CD14-positive monocyte (primary cell): ENCODE measurements around the gene PIEZO1. TPM values are rescaled to one million over a fixed set of nuclear protein-coding genes. Genes with fewer than 3 reads are reported as not detected.
"Not testable (repeated sequence)": the region's sequence is repeated elsewhere in the genome, so short reads cannot be mapped to it uniquely, and the experiment has no call there.

Experiments used
- DNase-seq, 3 donors: peaks; one replicate each; pipeline ENCODE4 v3.0.0-alpha.2; 2011 to 2022
- H2AFZ ChIP-seq: 2 replicates; pipeline ENCODE4 v1.6.0; 2012; ENCODE audit warnings: mild to moderate bottlenecking, low read depth, low read length, inconsistent platforms; ENCODE audit not compliant: insufficient read depth, poor library complexity, severe bottlenecking
- H3K27ac ChIP-seq, 2 donors: 1 replicate in 1 of 2; 2 replicates in 1 of 2; pipeline ENCODE4 v1.5.1; 2012 to 2013; ENCODE audit warnings: low read length in 2 of 2, control low read depth in 1 of 2, inconsistent platforms in 1 of 2, low read depth in 1 of 2, mild to moderate bottlenecking in 1 of 2
- H3K27me3 ChIP-seq, 2 donors: one replicate each; pipeline versions ENCODE4 v1.6.0 to v1.6.1; 2011 to 2013; ENCODE audit warnings: low read length in 2 of 2; ENCODE audit not compliant: control insufficient read depth in 2 of 2, insufficient read depth in 2 of 2
- H3K36me3 ChIP-seq, 2 donors: replicated peaks in 1 of 2; 1 replicate in 1 of 2; 2 replicates in 1 of 2; pipeline versions ENCODE4 v1.5.1 to v1.6.1; 2012 to 2013; ENCODE audit warnings: low read length in 2 of 2, control low read depth in 1 of 2, inconsistent platforms in 1 of 2, mild to moderate bottlenecking in 1 of 2; ENCODE audit not compliant: insufficient read depth in 2 of 2, control insufficient read depth in 1 of 2
- H3K4me1 ChIP-seq, 2 donors: 1 replicate in 1 of 2; 2 replicates in 1 of 2; pipeline versions ENCODE4 v1.5.1 to v1.6.1; 2012 to 2013; ENCODE audit warnings: low read length in 2 of 2, control low read depth in 1 of 2, inconsistent platforms in 1 of 2, mild to moderate bottlenecking in 1 of 2, moderate library complexity in 1 of 2; ENCODE audit not compliant: insufficient read depth in 2 of 2, control insufficient read depth in 1 of 2
- H3K4me2 ChIP-seq: replicated peaks from 2 replicates; pipeline ENCODE3; 2012; ENCODE audit warnings: low read length, moderate library complexity, mild to moderate bottlenecking; ENCODE audit not compliant: poor library complexity, severe bottlenecking; ENCODE audit errors: extremely low read depth
- H3K4me3 ChIP-seq, 3 experiments: fragments of 200-600 bp in 1 of 3; sonication (generic) in 1 of 3; replicated peaks in 1 of 3; 1 replicate in 2 of 3; 2 replicates in 1 of 3; pipeline ENCODE4 v1.5.1; 2011 to 2013; ENCODE audit warnings: low read length in 3 of 3, mild to moderate bottlenecking in 3 of 3, control low read depth in 2 of 3, low read depth in 2 of 3, inconsistent platforms in 1 of 3, moderate library complexity in 1 of 3
- H3K79me2 ChIP-seq: 2 replicates; pipeline ENCODE4 v1.6.0; 2012; ENCODE audit warnings: mild to moderate bottlenecking, control low read depth, inconsistent platforms, low read length, moderate library complexity; ENCODE audit not compliant: insufficient read depth
- H3K9ac ChIP-seq: 2 replicates; pipeline ENCODE4 v1.6.0; 2017; ENCODE audit warnings: low read length, mild to moderate bottlenecking; ENCODE audit not compliant: insufficient read depth, poor library complexity, severe bottlenecking
- H3K9me3 ChIP-seq, 2 donors: replicated peaks in 1 of 2; 1 replicate in 1 of 2; 2 replicates in 1 of 2; pipeline versions ENCODE4 v1.5.1 to v1.6.1; 2012 to 2013; ENCODE audit warnings: low read length in 2 of 2, control low read depth in 1 of 2; ENCODE audit not compliant: control insufficient read depth in 1 of 2, insufficient read depth in 1 of 2
- H4K20me1 ChIP-seq: 2 replicates; pipeline ENCODE4 v1.6.0; 2012; ENCODE audit warnings: mild to moderate bottlenecking, low read length, control low read depth, moderate library complexity; ENCODE audit not compliant: insufficient read depth
- H3K27ac Mint-ChIP-seq, 7 donors: one replicate each; pipeline ENCODE4 v1.8.0; 2020; ENCODE audit warnings: mild to moderate bottlenecking in 7 of 7, mixed read lengths in 7 of 7, moderate library complexity in 6 of 7, inconsistent platforms in 2 of 7
- H3K27me3 Mint-ChIP-seq, 3 donors: one replicate each; pipeline ENCODE4 v1.8.0; 2021 to 2022; ENCODE audit warnings: low read depth in 3 of 3, mild to moderate bottlenecking in 3 of 3, mixed read lengths in 3 of 3, moderate library complexity in 3 of 3, inconsistent platforms in 1 of 3
- H3K36me3 Mint-ChIP-seq, 2 donors: one replicate each; pipeline ENCODE4 v1.8.0; 2020; ENCODE audit warnings: mixed read lengths in 2 of 2, inconsistent platforms in 1 of 2, mild to moderate bottlenecking in 1 of 2
- H3K4me1 Mint-ChIP-seq: one replicate; pipeline ENCODE4 v1.8.0; 2020; ENCODE audit warnings: mild to moderate bottlenecking, mixed read lengths
- H3K4me3 Mint-ChIP-seq, 2 donors: one replicate each; pipeline ENCODE4 v1.8.0; 2020; ENCODE audit warnings: mild to moderate bottlenecking in 2 of 2, mixed read lengths in 2 of 2, moderate library complexity in 1 of 2
- H3K9me3 Mint-ChIP-seq, 7 donors: one replicate each; pipeline ENCODE4 v1.8.0; 2020 to 2022; ENCODE audit warnings: mixed read lengths in 7 of 7, mild to moderate bottlenecking in 6 of 7, moderate library complexity in 6 of 7, inconsistent platforms in 2 of 7
- WGBS: methylation state at CpG from one replicate; pipeline ENCODE4 v1.1.5; 2013; ENCODE audit warnings: missing lambda C conversion rate; ENCODE audit not compliant: insufficient coverage; 5-methylcytosine and 5-hydroxymethylcytosine counted together
- intact Hi-C, 2 donors: fragments of 100-400 bp; cut with micrococcal nuclease; formaldehyde crosslinking; loops; one replicate each; pipeline versions ENCODE4 v1.15.0 to v1.15.1; 2023
- polyA plus RNA-seq, 3 donors: library from polyadenylated mRNA; depleted of rRNA in 1 of 3; unstranded in 2 of 3; stranded (reverse) in 1 of 3; fragments of 300-500 nt in 2 of 3; fragments of >200 nt in 1 of 3; fragmentation: Illumina TruSeq in 2 of 3; gene quantifications; 1 replicate in 2 of 3; 2 replicates in 1 of 3; pipeline ENCODE4 v1.2.3, GENCODE V29; 2012 to 2021
- TF ChIP-seq, protein P1 (sequence below): fragments of 200-600 bp; IDR thresholded peaks from one replicate; pipeline ENCODE4 v1.8.0; 2022; ENCODE audit warnings: antibody characterized with exemption, mild to moderate bottlenecking

PIEZO1 gene
- polyA plus RNA-seq, 3 donors = 10.2 to 405 (median 15.0) TPM

DNA sequence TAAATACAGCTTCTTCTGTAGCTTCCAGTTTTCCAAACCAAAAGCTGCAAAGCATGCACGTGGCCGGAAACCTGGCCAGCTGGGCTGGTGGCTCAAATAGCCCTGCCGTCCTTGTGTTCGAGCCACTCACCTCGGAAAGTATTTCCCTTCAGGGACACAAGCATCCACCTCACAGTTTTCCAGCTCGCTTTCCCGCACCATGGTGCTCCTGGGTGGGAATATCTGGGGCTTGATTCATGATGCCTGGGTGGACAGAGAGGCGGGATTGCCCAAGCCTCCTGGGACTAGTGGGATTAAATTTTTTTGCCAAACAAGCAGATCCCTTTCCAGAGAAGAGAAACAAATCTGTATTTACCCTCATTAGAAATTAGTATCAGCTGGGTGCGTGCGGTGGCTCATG, 115.0 kb downstream of the PIEZO1 start:
- Mint-ChIP-seq H3K9me3 (peaks cover 0 to 2% (median 0%) of the 10 kb centered on the region in 7 donors), H3K4me3 (no peak overlapping the region), H3K27ac (no peak overlapping the region), H3K36me3 (peaks cover 8 to 26% of the 10 kb centered on the region in 2 donors), H3K27me3 (peaks cover 0 to 5% (median 2%) of the 10 kb centered on the region in 3 donors), H3K4me1 (peaks cover under 1% of the 10 kb centered on the region)
- no peaks in the 10 kb centered on the region for H3K79me2 ChIP-seq
- H3K4me3 ChIP-seq = no peak overlapping the region
- intact Hi-C loops = loop anchor here in 1 of 2 donors (10.0 kb wide), 1 partner anchor 95 kb away; the partner anchor contains the start of gene ZC3H18
- no peaks in the 10 kb centered on the region for H3K36me3 ChIP-seq
- H3K9me3 ChIP-seq = no peaks in the 10 kb centered on the region
- H4K20me1 ChIP-seq = no peaks in the 10 kb centered on the region
- H3K27me3 ChIP-seq = no peaks in the 10 kb centered on the region
- TF ChIP-seq, protein P1, sequence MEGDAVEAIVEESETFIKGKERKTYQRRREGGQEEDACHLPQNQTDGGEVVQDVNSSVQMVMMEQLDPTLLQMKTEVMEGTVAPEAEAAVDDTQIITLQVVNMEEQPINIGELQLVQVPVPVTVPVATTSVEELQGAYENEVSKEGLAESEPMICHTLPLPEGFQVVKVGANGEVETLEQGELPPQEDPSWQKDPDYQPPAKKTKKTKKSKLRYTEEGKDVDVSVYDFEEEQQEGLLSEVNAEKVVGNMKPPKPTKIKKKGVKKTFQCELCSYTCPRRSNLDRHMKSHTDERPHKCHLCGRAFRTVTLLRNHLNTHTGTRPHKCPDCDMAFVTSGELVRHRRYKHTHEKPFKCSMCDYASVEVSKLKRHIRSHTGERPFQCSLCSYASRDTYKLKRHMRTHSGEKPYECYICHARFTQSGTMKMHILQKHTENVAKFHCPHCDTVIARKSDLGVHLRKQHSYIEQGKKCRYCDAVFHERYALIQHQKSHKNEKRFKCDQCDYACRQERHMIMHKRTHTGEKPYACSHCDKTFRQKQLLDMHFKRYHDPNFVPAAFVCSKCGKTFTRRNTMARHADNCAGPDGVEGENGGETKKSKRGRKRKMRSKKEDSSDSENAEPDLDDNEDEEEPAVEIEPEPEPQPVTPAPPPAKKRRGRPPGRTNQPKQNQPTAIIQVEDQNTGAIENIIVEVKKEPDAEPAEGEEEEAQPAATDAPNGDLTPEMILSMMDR = no peak
- H3K4me1 ChIP-seq = no peaks in the 10 kb centered on the region
- no peak overlapping the region for H3K9ac ChIP-seq
- H3K4me2 ChIP-seq = no peak overlapping the region
- H3K27ac ChIP-seq = no peak overlapping the region
- no peak overlapping the region for H2AFZ ChIP-seq
- 100% methylated on average over 2 of the region's 10 CpGs for WGBS
- DNase-seq = no peak

DNA sequence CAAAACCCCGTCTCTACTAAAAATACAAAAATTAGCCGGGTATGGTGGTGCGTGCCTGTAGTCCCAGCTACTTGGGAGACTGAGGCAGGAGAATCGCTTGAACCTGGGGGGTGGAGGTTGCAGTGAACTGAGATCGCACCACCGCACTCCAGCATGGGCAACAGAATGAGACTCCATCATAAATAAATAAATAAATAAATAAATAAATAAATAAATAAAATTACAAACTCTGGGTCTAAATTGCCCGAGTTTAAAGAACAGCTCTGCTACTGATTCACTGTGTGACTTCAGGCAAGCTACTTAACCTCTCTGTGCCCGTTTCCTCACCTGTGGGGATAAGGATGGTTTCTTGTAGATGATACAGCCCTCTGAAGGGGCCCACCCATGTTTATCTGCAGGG, 115.5 kb downstream of the PIEZO1 start:
- not testable (repeated sequence) for H3K27me3 ChIP-seq, H3K36me3 ChIP-seq, H3K9me3 Mint-ChIP-seq, H3K79me2 ChIP-seq, DNase-seq, H3K4me1 Mint-ChIP-seq, H3K9ac ChIP-seq, H3K27ac ChIP-seq, H3K9me3 ChIP-seq, H4K20me1 ChIP-seq, H3K4me1 ChIP-seq, H3K4me2 ChIP-seq, H2AFZ ChIP-seq, H3K27me3 Mint-ChIP-seq, H3K4me3 Mint-ChIP-seq, H3K4me3 ChIP-seq
- no CpG with 5 or more reads among the region's 8 CpGs for whole genome bisulfite sequencing
- peak overlapping the region in 1 of 7 donors; percentile 18 for H3K27ac Mint-ChIP-seq
- peaks cover 9 to 24% of the 10 kb centered on the region in 2 donors for H3K36me3 Mint-ChIP-seq
- intact Hi-C loops = loop anchor here in 1 of 2 donors (10.0 kb wide), 1 partner anchor 95 kb away; the partner anchor contains the start of gene ZC3H18
